Endothelial cell of umbilical vein (primary cell): ENCODE measurements around the gene BRICD5.

Experiments
- EZH2 ChIP-seq: IDR thresholded peaks from 2 replicates; pipeline ENCODE4 v1.6.1; 2012; ENCODE audit warnings: borderline replicate concordance, low read depth, mild to moderate bottlenecking, moderate library complexity, low read length, inconsistent platforms; ENCODE audit not compliant: severe bottlenecking
- POLR2A ChIP-seq: IDR thresholded peaks from 2 replicates; pipeline ENCODE4 v1.6.1; 2012; ENCODE audit warnings: low read depth, mild to moderate bottlenecking, control low read depth, low read length
- TF ChIP-seq, protein P1 (sequence below): IDR thresholded peaks from 2 replicates; pipeline ENCODE4 v1.6.1; 2011; ENCODE audit not compliant: insufficient read depth, insufficient read length
- TF ChIP-seq, protein P2 (sequence below), 2 donors: IDR thresholded peaks; 1 replicate in 1 of 2; 2 replicates in 1 of 2; pipeline ENCODE4 v1.5.1; 2011; ENCODE audit warnings: low read length in 2 of 2, mild to moderate bottlenecking in 2 of 2, moderate library complexity in 2 of 2, control low read depth in 1 of 2, inconsistent platforms in 1 of 2, low read depth in 1 of 2; ENCODE audit not compliant: insufficient read depth in 1 of 2; ENCODE audit errors: extremely low read depth in 1 of 2

DNA sequence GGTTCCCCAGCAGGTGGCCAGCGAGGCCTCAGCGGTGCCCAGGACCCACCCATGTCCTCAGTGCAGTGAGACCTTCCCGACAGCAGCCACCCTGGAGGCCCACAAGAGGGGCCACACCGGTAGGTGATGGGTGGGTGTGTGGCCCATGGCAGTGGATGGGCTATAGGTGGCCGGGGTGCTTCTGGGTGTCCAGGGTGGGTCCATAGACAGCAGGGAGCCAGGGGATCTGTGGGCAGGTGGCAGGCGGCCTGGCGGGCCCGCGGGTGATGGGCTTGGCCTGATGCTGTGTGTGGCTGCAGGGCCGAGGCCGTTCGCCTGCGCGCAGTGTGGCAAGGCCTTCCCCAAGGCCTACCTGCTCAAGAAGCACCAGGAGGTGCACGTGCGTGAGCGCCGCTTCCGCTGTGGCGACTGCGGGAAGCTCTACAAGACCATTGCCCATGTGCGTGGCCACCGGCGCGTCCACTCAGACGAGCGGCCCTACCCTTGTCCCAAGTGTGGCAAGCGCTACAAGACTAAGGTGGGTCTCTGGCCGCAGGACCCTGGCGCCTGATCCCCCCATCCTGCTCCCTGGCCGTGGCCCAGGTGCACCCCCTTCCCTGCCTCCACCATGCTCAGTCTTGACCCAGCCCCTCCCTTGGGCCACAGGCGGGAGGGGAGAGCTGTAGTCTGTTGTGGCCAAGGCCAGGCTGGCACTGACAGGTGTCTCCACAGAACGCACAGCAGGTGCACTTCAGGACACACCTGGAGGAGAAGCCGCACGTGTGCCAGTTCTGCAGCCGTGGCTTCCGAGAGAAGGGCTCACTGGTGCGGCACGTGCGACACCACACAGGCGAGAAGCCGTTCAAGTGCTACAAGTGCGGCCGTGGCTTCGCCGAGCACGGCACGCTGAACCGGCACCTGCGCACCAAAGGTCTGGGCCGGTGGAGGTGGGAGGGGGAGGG, 23.5 kb upstream of the BRICD5 start:
- TF ChIP-seq EZH2 (no peak), POLR2A (no peak)
- TF ChIP-seq, protein P1, sequence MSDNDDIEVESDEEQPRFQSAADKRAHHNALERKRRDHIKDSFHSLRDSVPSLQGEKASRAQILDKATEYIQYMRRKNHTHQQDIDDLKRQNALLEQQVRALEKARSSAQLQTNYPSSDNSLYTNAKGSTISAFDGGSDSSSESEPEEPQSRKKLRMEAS, result no peak
- TF ChIP-seq, protein P2, sequence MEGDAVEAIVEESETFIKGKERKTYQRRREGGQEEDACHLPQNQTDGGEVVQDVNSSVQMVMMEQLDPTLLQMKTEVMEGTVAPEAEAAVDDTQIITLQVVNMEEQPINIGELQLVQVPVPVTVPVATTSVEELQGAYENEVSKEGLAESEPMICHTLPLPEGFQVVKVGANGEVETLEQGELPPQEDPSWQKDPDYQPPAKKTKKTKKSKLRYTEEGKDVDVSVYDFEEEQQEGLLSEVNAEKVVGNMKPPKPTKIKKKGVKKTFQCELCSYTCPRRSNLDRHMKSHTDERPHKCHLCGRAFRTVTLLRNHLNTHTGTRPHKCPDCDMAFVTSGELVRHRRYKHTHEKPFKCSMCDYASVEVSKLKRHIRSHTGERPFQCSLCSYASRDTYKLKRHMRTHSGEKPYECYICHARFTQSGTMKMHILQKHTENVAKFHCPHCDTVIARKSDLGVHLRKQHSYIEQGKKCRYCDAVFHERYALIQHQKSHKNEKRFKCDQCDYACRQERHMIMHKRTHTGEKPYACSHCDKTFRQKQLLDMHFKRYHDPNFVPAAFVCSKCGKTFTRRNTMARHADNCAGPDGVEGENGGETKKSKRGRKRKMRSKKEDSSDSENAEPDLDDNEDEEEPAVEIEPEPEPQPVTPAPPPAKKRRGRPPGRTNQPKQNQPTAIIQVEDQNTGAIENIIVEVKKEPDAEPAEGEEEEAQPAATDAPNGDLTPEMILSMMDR (IDR thresholded peaks at IDR 0.05; ENCODE audit: extremely low read depth in 1 of 2, insufficient read depth in 1 of 2, low read depth in 1 of 2, low read length in 2 of 2), result no peak
